GM19351 (cell line): Measurements from ENCODE around the gene MT1A.
"Not testable (repeated sequence)": the region's sequence is repeated elsewhere in the genome, so short reads cannot be mapped to it uniquely, and the experiment has no call there.

Experiments
- ATAC-seq: cut with Tn5 transposase; IDR thresholded peaks from one replicate; pipeline ENCODE4 v1.9.1; 2021; ENCODE audit warnings: mild to moderate bottlenecking, moderate library complexity; ENCODE audit not compliant: unreplicated experiment

The MT1A gene

GRCh38 chr16:56652600-56652999 lies 14.1 kb downstream of the MT1A start:
- no peak for ATAC-seq

GRCh38 chr16:56653218-56653617 lies 14.8 kb downstream of the MT1A start:
- no peak for ATAC-seq

GRCh38 chr16:56657555-56658326 lies 19.3 kb downstream of the MT1A start, which contains the start of gene MT1F:
MT1F (plus strand) TSS chr16:56657959; CDS start chr16:56658059, 100 bp downstream.
- no peak for ATAC-seq

- no peak for ATAC-seq
Observed at GRCh38 chr16:56658327-56658875, 19.9 kb downstream of the MT1A start.

- ATAC-seq = no peak
Observed at GRCh38 chr16:56662357-56663354, 24.2 kb downstream of the MT1A start.

- ATAC-seq = no peak
Observed at GRCh38 chr16:56664506-56664905, 26.0 kb downstream of the MT1A start.

- ATAC-seq = not testable (repeated sequence)
Observed at GRCh38 chr16:56665286-56666261, 27.1 kb downstream of the MT1A start.

- no peak for ATAC-seq
Observed at GRCh38 chr16:56667581-56668571, 29.4 kb downstream of the MT1A start, which contains the start of gene MT1G. MT1G (minus strand) TSS chr16:56668065; CDS start chr16:56667993, 72 bp downstream.

GRCh38 chr16:56669005-56669839 lies 30.8 kb downstream of the MT1A start, which contains the start of gene MT1H:
MT1H (plus strand) TSS chr16:56669814; CDS start chr16:56669885, 71 bp downstream.
- ATAC-seq = no peak

- no peak for ATAC-seq
Observed at GRCh38 chr16:56669840-56670619, 31.6 kb downstream of the MT1A start.

GRCh38 chr16:56670620-56670934 lies 32.1 kb downstream of the MT1A start:
- ATAC-seq = no peak

GRCh38 chr16:56671691-56672090 lies 33.2 kb downstream of the MT1A start:
- not testable (repeated sequence) for ATAC-seq

- ATAC-seq = not testable (repeated sequence)
Observed at GRCh38 chr16:56672171-56672570, 33.7 kb downstream of the MT1A start.

GRCh38 chr16:56672761-56673536 lies 34.5 kb downstream of the MT1A start:
- ATAC-seq = no peak

GRCh38 chr16:56673921-56674320 lies 35.5 kb downstream of the MT1A start:
- no peak for ATAC-seq

- not testable (repeated sequence) for ATAC-seq
Observed at GRCh38 chr16:56674570-56674969, 36.1 kb downstream of the MT1A start.
